WTC11 (cell line): ENCODE measurements around the gene SYCE3. TPM values are rescaled to one million over a fixed set of nuclear protein-coding genes. Genes with fewer than 3 reads are reported as not detected.

Experiments
- ATAC-seq: fragments of 200-7000 bp; cut with Tn5 transposase; 2 replicates; pipeline ENCODE4 v1.10.0; 2021; ENCODE audit warnings: mild to moderate bottlenecking, moderate library complexity
- CTCF ChIA-PET: fragments of 300-600 bp; sonication (Branson Sonifier 250); formaldehyde crosslinking; loops from one replicate; lab custom pipeline; 2021; ENCODE audit warnings: antibody characterized with exemption; lab: Charles Lee
- POLR2A ChIA-PET: fragments of 350-600 bp; sonication (Branson Sonifier 250); formaldehyde crosslinking; loops from one replicate; lab custom pipeline; 2021; ENCODE audit warnings: antibody characterized with exemption; lab: Charles Lee
- DNase-seq: peaks from one replicate; pipeline ENCODE4 v3.0.0; 2021; ENCODE audit warnings: low spot score
- H3K27ac Mint-ChIP-seq: 2 replicates; pipeline ENCODE4 v1.8.0; 2021; ENCODE audit warnings: mixed read lengths
- H3K27me3 Mint-ChIP-seq: 2 replicates; pipeline ENCODE4 v1.8.0; 2021; ENCODE audit warnings: low read depth, mild to moderate bottlenecking, moderate library complexity, mixed read lengths
- H3K36me3 Mint-ChIP-seq: 2 replicates; pipeline ENCODE4 v1.8.0; 2021; ENCODE audit warnings: mixed read lengths
- H3K4me1 Mint-ChIP-seq: 2 replicates; pipeline ENCODE4 v1.8.0; 2022; ENCODE audit warnings: mixed read lengths
- H3K4me3 Mint-ChIP-seq: 2 replicates; pipeline ENCODE4 v1.8.0; 2021; ENCODE audit warnings: mild to moderate bottlenecking, moderate library complexity, mixed read lengths
- H3K9me3 Mint-ChIP-seq: 2 replicates; pipeline ENCODE4 v1.8.0; 2021; ENCODE audit warnings: mixed read lengths
- AR ChIP-seq: fragments of 250-450 bp; sonication (Bioruptor Pico); IDR thresholded peaks from 2 replicates; pipeline ENCODE4 v1.9.0; 2021; ENCODE audit warnings: mild to moderate bottlenecking
- CDX4 ChIP-seq: fragments of 250-450 bp; sonication (Bioruptor Pico); IDR thresholded peaks from 2 replicates; pipeline ENCODE4 v1.9.0; 2021; ENCODE audit warnings: moderate library complexity, mild to moderate bottlenecking, inconsistent platforms, borderline replicate concordance
- E2F4 ChIP-seq: sonication (generic); formaldehyde crosslinking; IDR thresholded peaks from 2 replicates; pipeline ENCODE4 v1.8.1; 2022; ENCODE audit warnings: low read depth, mild to moderate bottlenecking, moderate library complexity, missing genetic modification reagents, borderline replicate concordance
- ELF4 ChIP-seq: sonication (generic); formaldehyde crosslinking; IDR thresholded peaks from 2 replicates; pipeline ENCODE4 v1.8.1; 2022; ENCODE audit warnings: low read depth, mild to moderate bottlenecking, moderate library complexity, missing genetic modification reagents
- GTF2I ChIP-seq: fragments of 250-450 bp; sonication (Bioruptor Pico); conservative IDR thresholded peaks from 2 replicates; pipeline ENCODE4 v1.4.0; 2021; ENCODE audit warnings: mild to moderate bottlenecking
- IRF2 ChIP-seq: sonication (generic); formaldehyde crosslinking; IDR thresholded peaks from 2 replicates; pipeline ENCODE4 v1.8.0; 2022; ENCODE audit warnings: low read depth, missing genetic modification reagents, borderline replicate concordance
- NR2C2 ChIP-seq: sonication (generic); formaldehyde crosslinking; IDR thresholded peaks from 2 replicates; pipeline ENCODE4 v1.8.0; 2022; ENCODE audit warnings: mild to moderate bottlenecking, missing genetic modification reagents
- RORB ChIP-seq: fragments of 250-450 bp; sonication (Bioruptor Pico); IDR thresholded peaks from 2 replicates; pipeline ENCODE4 v1.9.0; 2021; ENCODE audit warnings: mild to moderate bottlenecking
- SMAD4 ChIP-seq: sonication (generic); formaldehyde crosslinking; IDR thresholded peaks from 2 replicates; pipeline ENCODE4 v1.8.0; 2022; ENCODE audit warnings: mild to moderate bottlenecking, missing genetic modification reagents
- ZMAT4 ChIP-seq: fragments of 250-450 bp; sonication (Bioruptor Pico); IDR thresholded peaks from 2 replicates; pipeline ENCODE4 v1.9.0; 2021; ENCODE audit warnings: mild to moderate bottlenecking
- ZNF219 ChIP-seq: sonication (generic); formaldehyde crosslinking; IDR thresholded peaks from 2 replicates; pipeline ENCODE4 v1.8.0; 2023; ENCODE audit warnings: missing genetic modification reagents, mild to moderate bottlenecking, borderline replicate concordance
- total RNA-seq: library from RNA; stranded (reverse); gene quantifications from 3 replicates; pipeline ENCODE4 v1.2.3, GENCODE V29; 2021
- TF ChIP-seq, protein P1 (sequence below): sonication (generic); formaldehyde crosslinking; IDR thresholded peaks from 2 replicates; pipeline ENCODE4 v1.8.1; 2022; ENCODE audit warnings: mild to moderate bottlenecking, moderate library complexity, missing genetic modification reagents
- TF ChIP-seq, protein P2 (sequence below): sonication (generic); formaldehyde crosslinking; IDR thresholded peaks from 2 replicates; pipeline ENCODE4 v1.8.1; 2023; ENCODE audit warnings: mild to moderate bottlenecking, missing genetic modification reagents, moderate library complexity
- TF ChIP-seq, protein P3 (sequence below): sonication (generic); formaldehyde crosslinking; conservative IDR thresholded peaks from 2 replicates; pipeline ENCODE4 v1.8.1; 2023; ENCODE audit warnings: mild to moderate bottlenecking, low read depth, missing genetic modification reagents, moderate library complexity
- TF ChIP-seq, protein P4 (sequence below): sonication (generic); formaldehyde crosslinking; IDR thresholded peaks from 2 replicates; pipeline ENCODE4 v1.8.0; 2022; ENCODE audit warnings: mild to moderate bottlenecking, missing genetic modification reagents
- TF ChIP-seq, protein P5 (sequence below): fragments of 250-450 bp; sonication (Bioruptor Pico); conservative IDR thresholded peaks from 2 replicates; pipeline ENCODE4 v1.9.0; 2021; ENCODE audit warnings: mild to moderate bottlenecking
- TF ChIP-seq, protein P6 (sequence below): fragments of 250-450 bp; sonication (Bioruptor Pico); IDR thresholded peaks from 2 replicates; pipeline ENCODE4 v1.8.0; 2021; ENCODE audit warnings: mild to moderate bottlenecking

Gene SYCE3
- total RNA-seq, 1 experiment from 2014 or later, result 0.46 TPM

DNA sequence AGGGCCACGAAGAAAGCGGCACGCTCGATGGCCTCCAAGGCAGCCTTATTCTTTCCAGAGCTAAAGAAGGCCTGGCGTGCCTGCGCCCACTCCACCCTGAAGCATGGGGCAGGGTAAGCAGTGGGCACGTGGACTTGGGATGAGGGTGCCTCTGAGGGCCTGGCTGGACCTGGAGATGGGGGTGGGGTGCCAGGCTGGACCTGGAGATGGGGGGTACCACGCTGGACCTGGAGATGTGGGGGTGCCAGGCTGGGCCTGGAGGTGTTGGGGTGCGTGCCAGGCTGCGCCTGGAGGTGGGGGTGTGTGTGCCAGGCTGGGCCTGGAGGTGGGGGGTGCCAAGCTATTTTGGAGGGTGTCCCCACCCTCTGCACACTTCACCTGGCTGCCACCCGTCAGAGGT lies 10.2 kb upstream of the SYCE3 start (continued):
- TF ChIP-seq, protein P1, sequence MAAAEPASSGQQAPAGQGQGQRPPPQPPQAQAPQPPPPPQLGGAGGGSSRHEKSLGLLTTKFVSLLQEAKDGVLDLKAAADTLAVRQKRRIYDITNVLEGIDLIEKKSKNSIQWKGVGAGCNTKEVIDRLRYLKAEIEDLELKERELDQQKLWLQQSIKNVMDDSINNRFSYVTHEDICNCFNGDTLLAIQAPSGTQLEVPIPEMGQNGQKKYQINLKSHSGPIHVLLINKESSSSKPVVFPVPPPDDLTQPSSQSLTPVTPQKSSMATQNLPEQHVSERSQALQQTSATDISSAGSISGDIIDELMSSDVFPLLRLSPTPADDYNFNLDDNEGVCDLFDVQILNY (CRISPR knock-in tag), result no peak
- TF ChIP-seq E2F4 (no peak), IRF2 (no peak), AR (no peak), CDX4 (CRISPR knock-in tag) (no peak), ELF4 (CRISPR knock-in tag) (no peak), NR2C2 (CRISPR knock-in tag) (no peak)
- TF ChIP-seq, protein P2, sequence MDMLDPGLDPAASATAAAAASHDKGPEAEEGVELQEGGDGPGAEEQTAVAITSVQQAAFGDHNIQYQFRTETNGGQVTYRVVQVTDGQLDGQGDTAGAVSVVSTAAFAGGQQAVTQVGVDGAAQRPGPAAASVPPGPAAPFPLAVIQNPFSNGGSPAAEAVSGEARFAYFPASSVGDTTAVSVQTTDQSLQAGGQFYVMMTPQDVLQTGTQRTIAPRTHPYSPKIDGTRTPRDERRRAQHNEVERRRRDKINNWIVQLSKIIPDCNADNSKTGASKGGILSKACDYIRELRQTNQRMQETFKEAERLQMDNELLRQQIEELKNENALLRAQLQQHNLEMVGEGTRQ, result no peak

GRCh38 chr22:50571264-50572175 lies 8.8 kb upstream of the SYCE3 start:
- no peak for DNase-seq
- CTCF ChIA-PET, result interaction anchor here (1.2 to 1.8 kb wide), 2 partner anchors 9 kb away, joined by 3 to 10 read pairs; partner anchors contain the start of gene SYCE3
- peaks cover 31% of the 10 kb centered on the region for H3K36me3 Mint-ChIP-seq
- TF ChIP-seq RORB (CRISPR knock-in tag) (no peak), ZNF219 (CRISPR knock-in tag) (no peak), ZMAT4 (CRISPR knock-in tag) (no peak), SMAD4 (no peak), AR (no peak), GTF2I (CRISPR knock-in tag) (no peak)
- TF ChIP-seq, protein P3, sequence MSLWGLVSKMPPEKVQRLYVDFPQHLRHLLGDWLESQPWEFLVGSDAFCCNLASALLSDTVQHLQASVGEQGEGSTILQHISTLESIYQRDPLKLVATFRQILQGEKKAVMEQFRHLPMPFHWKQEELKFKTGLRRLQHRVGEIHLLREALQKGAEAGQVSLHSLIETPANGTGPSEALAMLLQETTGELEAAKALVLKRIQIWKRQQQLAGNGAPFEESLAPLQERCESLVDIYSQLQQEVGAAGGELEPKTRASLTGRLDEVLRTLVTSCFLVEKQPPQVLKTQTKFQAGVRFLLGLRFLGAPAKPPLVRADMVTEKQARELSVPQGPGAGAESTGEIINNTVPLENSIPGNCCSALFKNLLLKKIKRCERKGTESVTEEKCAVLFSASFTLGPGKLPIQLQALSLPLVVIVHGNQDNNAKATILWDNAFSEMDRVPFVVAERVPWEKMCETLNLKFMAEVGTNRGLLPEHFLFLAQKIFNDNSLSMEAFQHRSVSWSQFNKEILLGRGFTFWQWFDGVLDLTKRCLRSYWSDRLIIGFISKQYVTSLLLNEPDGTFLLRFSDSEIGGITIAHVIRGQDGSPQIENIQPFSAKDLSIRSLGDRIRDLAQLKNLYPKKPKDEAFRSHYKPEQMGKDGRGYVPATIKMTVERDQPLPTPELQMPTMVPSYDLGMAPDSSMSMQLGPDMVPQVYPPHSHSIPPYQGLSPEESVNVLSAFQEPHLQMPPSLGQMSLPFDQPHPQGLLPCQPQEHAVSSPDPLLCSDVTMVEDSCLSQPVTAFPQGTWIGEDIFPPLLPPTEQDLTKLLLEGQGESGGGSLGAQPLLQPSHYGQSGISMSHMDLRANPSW (CRISPR knock-in tag), result no peak
- TF ChIP-seq, protein P4, sequence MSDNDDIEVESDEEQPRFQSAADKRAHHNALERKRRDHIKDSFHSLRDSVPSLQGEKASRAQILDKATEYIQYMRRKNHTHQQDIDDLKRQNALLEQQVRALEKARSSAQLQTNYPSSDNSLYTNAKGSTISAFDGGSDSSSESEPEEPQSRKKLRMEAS (CRISPR knock-in tag), result no peak
- TF ChIP-seq, protein P5, sequence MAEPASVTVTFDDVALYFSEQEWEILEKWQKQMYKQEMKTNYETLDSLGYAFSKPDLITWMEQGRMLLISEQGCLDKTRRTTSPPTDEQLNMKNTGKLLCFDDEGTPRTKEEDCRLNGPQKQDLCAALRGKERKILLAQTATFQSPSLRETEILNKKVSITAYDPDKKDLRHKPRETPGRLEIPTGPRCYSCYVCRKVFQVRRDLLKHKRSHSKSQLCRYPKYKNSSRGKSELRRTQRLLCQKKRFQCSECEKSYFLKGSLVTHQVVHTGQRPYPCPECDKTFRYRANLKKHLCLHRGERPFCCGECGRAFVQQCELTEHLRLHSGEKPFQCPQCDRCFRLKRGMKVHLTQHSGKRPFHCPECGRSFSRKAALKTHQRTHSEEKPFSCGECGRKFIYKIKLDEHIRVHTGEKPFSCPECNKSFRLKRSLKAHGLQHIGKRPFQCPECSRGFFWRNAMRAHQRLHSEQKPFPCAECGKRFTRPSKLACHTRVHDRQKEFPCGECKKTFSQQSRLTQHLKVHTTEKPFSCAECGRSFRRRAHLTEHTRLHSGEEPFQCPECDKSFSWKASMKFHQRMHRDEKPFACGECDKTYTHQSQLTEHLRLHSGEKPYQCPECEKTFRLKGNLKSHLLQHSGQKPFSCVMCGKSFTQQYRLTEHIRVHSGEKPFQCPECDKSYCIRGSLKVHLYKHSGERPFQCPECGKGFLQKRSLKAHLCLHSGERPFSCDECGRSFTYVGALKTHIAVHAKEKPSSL (CRISPR knock-in tag), result no peak
- TF ChIP-seq, protein P6, sequence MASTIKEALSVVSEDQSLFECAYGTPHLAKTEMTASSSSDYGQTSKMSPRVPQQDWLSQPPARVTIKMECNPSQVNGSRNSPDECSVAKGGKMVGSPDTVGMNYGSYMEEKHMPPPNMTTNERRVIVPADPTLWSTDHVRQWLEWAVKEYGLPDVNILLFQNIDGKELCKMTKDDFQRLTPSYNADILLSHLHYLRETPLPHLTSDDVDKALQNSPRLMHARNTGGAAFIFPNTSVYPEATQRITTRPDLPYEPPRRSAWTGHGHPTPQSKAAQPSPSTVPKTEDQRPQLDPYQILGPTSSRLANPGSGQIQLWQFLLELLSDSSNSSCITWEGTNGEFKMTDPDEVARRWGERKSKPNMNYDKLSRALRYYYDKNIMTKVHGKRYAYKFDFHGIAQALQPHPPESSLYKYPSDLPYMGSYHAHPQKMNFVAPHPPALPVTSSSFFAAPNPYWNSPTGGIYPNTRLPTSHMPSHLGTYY (CRISPR knock-in tag), result no peak

More at GRCh38 chr22:50571264-50572175, 8.8 kb upstream of the SYCE3 start:
- Mint-ChIP-seq H3K27ac (no peak overlapping the region), H3K27me3 (no peaks in the 10 kb centered on the region), H3K4me1 (no peaks in the 10 kb centered on the region), H3K9me3 (no peaks in the 10 kb centered on the region), H3K4me3 (no peak overlapping the region)
- POLR2A ChIA-PET, result no interaction called here
- ATAC-seq, result no peak
